Glomerular visceral epithelial cell (primary cell): ENCODE data around the gene SLC5A8.

ENCODE experiments used
- DNase-seq: peaks from one replicate; pipeline ENCODE4 v3.0.0-alpha.2; 2016; ENCODE audit errors: extremely low spot score

Gene SLC5A8, protein sequence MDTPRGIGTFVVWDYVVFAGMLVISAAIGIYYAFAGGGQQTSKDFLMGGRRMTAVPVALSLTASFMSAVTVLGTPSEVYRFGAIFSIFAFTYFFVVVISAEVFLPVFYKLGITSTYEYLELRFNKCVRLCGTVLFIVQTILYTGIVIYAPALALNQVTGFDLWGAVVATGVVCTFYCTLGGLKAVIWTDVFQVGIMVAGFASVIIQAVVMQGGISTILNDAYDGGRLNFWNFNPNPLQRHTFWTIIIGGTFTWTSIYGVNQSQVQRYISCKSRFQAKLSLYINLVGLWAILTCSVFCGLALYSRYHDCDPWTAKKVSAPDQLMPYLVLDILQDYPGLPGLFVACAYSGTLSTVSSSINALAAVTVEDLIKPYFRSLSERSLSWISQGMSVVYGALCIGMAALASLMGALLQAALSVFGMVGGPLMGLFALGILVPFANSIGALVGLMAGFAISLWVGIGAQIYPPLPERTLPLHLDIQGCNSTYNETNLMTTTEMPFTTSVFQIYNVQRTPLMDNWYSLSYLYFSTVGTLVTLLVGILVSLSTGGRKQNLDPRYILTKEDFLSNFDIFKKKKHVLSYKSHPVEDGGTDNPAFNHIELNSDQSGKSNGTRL

DNA sequence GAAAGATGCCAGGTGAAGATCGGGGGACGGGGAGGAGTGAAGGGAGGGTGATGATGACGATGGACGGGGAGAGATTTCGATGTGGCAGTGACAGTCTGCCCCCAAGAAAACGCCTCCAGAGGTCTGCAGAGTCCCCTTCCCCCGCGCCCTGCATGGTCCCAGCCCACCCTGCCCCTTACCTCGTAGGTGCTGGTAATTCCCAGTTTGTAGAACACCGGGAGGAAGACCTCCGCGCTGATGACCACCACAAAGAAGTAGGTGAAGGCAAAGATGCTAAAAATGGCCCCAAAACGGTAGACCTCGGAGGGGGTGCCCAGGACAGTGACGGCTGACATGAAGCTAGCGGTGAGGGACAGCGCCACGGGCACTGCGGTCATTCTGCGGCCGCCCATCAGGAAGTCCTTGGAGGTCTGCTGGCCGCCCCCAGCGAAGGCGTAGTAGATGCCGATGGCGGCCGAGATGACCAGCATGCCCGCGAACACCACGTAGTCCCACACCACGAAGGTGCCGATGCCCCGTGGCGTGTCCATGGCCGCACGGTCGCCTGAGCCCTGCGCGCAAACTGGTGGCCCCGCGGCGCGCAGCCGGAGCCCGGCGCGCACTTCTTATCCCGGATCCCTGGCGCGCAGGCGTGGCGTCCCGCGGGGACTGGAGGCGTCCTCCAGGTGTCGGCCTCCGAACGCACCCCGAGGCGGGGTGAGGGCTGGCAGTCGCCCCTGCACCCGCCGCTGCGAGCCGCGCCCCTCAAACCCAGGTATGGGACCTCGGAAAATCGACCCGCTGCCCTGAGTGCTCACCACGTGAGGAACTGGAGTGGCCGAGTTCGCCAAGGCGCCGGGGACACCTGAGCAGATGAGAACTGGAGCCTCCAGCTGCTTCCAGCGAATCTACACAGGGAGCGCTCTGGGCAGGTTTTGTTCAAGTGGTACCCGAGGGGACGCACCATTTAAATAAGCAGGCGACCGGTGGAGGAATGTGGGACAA, at the start of gene SLC5A8:
SLC5A8 (minus strand) TSS at position 920 of the 984 bp plus-strand sequence; CDS start at position 530, 390 bp downstream.
- no peak for DNase-seq

DNA sequence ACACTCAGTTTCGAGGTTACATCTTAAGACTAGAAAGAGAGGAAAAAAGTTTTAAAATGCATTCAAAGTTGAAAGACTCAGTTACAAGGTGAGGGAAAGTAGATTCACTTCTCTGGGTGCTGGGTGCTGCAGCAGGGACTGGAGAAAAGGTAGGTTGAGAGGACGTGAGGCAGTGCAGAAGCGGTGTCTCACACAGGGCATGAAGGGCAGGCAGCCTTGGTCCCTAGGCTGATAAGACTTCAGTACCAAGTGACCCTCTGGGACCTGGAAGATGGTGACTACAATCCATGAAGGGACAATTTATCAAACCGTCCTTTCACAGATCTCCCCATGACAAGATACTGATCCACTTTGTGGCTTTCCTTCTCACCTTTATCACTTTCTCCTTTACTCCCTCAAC, 47.3 kb upstream of the SLC5A8 start:
- no peak for DNase-seq

DNA sequence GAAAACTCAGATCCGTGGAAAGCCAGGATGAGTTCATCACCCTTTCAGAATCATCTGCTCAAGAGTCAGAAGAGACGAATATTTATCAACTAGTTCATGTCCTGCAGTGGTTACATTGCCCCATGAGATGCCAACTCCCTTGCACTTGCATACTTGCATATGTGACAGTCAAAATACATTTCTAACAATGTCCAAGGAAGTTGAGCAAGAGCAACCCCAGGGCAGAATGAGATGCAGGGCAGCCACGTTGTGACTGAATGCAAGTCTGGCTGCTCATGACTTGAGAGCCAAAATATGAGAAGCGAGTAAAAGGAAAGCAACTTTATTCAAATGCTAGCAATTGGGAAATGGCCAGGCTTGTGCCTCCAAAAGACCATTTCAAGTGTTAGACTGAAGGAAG, 46.2 kb upstream of the SLC5A8 start:
- no peak for DNase-seq

DNA sequence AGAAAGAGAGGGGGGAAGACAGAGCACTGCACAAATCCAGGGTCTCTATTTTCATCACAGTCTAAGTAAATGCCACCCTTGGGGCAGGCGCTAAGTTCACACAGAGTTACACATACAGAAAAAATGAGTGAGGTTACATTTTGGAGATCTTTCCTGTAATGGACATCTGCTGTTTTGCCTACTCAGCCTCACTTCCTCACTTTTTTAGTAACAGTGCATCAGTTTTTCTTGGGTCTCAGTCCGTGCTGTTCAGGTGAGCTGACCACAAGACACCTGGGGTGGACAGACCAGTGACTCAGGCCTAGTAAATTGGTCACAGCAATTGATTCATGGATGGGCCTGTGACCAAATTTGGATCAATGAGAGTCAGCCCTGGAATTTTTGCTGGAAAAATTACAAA, 33.6 kb upstream of the SLC5A8 start:
- no peak for DNase-seq

DNA sequence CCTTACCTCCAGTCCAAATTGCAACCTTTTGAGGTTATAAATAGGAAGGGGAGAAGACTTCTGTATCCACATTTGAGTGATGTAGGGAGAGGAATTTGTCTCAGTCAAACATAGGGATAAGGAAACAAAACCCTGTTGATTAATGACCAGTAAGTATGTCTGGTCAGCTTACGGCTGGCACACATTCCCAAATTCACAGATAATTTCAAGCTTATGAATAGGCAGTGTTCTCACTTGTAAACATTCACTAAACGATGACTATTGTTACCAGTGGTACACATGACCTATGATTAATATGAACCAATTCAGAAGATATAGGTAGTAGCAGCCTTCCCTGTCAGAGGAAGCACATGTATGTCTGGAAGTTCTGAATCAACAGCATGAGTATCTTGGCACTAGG, 33.0 kb upstream of the SLC5A8 start:
- no peak for DNase-seq

DNA sequence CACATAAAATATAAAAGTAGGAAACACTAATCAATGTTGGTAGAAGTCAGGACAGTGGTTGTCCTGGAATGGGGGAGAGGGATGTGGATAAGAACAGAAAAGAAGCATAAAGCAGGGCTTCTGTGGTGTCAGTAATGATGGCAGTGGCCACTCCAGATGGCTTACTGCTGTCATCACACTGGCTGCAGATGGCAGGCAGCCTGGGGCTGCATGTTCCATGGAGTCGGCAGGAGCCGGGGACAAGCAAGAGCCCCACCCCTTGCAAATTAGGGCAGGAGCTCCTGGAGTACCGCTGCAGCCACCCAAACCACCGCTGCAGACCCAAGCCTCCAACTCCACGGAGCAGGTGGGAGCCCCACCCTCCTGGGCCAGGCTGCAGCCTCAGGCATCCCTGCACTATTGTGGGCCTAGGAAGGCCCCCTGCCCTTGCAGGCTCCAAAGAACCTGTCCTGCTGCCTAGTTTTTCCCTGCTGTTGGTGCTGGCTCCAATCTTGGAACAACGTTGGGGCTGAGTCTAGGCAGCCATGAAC, 28.8 kb upstream of the SLC5A8 start:
- DNase-seq = no peak

DNA sequence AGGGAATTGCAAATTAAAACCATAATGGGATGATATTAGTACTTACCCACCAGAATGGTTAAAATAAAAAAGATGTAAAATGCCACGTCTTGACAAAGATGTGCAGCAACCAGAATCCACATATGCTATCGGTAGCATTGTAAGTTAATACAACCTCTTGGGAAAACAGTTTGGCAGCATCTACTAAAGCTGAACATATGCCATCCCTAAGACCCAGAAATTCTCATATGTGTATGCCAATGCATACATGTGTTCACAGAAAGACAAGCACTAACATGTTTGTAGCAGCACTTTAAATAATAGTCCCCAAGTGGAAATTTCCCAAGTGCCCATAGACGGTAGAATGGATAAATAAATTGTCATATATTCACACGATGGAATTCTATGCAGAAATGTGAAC, 28.3 kb upstream of the SLC5A8 start:
- no peak for DNase-seq

DNA sequence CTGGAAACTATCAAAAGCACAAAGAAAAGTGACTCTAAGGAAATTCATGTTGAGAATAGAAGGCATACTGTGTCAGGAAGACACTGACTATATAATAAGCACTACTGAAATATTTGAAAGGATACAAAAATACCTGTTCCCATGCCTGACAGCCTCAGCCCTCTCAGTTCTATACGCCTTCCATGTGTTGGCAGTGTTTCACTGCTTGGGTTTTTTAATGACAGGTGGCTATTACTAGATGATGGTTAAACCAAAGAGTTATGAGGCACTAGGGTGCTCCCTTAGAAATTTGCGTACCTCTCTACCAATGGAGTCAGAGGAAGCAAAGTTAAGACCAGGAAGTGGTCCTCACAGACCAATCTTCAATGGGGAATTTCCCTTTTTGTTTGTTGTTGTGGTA, 25.6 kb upstream of the SLC5A8 start:
- no peak for DNase-seq

DNA sequence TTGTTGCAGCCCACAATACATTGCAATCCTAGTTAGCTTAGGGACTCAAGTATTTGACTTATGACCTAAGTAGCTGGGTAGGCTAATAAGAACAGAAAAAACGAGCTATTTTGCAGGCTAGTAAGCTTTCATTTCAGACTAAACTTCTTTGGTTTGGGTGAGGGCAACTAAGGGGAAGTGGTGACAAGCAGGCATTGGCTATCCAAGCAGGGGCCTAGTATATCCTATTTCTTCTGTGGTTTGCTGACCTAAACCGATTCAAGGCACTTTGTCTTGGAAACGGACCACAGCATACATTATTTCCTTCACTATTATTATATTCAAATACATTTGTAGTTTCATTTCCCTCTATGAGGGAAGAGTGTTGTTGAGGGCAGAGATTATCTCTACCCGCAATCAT, 21.6 kb upstream of the SLC5A8 start:
- DNase-seq = no peak

DNA sequence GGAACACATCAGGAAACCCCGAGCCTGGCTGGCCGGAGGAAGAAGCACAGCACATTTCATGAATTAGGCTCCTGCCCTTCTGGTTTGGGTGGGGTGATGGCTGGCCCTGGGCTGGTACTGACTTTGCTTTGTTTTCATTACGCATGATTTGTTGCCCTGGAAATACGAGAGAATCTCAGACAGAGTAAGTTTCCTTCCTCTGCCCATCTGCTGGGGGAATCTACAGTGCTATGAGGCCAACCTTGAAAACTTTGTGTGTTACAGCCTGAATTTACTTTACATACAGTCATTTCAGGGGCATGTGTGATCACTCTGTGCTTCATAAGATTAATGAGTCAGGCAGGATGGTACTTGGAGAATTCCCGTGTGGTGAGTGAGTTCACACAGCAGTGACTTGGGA, 20.5 kb upstream of the SLC5A8 start:
- peak; percentile 54 for DNase-seq

DNA sequence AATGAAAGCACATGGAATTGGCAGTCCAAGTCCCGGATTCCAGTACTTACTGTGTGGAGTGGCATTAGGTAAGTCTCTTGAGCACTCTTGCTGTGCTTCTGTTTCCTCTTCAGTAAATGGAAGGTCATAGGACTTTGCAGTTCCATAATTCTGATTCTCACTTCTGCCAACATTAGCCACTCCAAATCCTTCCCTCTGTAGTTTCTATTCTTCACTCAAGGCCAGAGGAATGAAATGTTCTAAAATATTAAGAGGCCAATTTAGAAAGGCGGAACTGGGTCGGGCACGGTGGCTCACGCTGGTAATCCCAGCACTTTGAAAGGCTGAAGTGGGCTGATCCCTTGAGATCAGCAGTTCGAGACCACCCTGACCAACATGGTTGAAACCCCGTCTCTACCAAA, 19.8 kb upstream of the SLC5A8 start:
- no peak for DNase-seq

DNA sequence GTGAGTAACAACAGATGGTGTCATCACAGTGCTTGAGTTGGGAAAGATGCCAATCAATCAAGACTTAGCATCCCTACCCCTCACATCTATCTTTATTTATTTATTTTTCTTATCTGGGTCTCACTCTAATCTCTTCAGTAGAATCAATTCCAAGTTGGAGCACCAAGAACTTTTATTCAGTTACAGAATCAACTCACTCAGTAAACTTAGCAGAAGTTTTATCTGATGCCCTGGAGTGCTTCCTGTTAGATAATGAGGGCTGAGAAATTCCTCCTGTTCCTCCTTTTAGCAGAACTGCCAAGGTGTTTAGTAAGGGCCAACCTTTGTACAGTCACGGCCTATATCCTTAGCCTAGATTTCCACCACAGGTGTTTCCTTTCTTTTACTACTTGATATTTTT, 11.3 kb upstream of the SLC5A8 start:
- DNase-seq = no peak

DNA sequence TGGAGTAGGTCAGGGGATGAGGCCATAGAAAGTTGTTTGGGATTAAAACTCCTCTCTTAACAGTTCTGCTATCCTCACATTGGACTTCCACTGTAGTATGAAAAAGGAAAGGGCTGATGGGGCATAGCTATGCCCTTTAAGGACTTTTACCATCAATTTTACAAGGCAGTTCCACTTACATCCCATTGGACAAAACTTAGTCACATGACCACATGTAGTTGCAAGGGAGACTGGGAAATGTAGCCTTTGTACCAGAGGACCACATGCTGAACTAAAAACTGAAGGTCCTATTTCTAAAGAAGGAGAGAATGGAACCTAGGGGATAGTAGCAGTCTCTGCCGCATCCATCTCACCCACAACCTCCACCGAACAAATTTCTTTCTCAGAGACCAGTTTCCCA, 6.8 kb upstream of the SLC5A8 start:
- no peak for DNase-seq

DNA sequence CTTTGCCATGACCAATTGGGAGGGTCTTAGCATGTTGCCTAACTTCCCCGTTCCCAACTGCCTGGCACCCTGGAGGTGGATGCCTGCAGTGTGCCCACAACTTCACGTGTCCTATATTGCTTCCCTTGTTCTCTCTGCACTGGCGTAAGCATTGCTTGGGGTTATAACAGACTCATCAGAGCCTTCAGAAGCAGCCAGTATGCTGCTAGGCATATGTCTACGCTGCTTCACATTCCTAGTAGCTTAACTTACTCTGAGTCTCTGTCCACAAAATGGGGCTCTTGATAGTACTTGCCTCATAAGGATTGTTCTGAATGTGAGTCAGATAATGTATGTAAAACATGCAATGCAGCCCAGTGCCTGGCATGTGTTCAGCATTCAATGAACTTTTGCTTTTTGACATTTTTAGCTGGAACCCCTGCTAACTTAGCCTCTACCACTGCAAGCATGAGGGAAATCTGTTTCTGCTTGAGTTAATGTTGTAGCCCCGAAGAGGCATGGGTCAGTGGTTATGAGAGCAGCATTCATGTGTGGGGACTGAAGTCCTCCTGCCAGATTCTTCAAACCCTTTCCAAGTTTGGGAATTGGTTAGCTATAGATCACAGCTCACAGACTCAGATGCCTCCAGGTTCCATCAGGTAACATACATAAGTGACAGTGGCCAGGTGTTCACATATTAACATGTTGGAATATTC, 2.8 kb downstream of the SLC5A8 start:
- DNase-seq = no peak

DNA sequence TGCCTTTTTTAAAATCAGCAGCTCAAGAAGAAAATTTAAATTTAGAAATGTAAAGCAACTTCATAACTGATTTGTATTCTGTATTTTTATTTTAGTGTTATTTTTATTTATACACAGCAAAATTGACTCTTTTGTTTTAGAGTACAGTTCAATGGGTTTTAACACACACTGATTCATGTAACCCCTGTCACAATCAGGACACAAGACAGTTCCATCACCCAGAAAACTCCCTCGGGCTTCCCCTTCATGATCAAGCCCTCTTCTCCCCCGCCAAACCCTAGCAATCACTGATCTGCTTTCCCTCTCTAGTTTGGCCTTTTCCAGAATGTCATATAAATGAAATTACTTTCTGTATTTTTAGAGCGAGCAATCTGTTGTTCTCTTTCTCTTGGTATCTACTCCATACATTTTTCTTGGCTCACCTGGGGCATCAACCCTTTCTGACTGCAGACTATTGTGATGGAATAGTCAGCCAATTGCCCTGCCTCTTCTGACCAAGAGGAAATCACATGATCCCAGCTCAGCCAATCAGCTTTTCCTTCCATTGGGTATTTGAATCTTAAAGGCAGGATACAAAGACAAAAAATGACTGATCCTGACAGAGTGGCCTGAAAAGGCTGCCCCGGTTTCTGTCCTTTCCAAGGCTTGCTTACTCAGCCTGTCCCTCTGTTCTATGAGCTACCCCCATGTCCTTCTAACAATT, 5.3 kb downstream of the SLC5A8 start:
- DNase-seq = no peak

DNA sequence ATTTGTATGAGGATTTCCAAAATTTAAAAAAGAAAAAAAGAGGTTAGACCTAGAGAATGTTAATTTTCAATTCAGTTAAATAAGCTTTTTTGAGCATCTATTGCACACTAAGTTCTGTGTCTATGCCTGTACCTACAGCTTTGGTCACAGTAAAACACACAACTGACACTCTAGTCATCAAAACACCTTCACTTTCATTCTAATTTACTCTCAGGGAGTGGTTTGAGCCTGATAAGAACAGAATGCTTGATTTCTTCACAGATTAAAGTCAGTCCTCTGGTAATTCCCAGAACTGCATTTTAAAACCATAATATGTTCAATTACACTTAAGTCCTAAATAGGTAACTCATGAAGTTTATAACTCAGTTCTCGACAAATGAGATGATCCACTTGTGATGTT, 9.2 kb downstream of the SLC5A8 start:
- DNase-seq = no peak

DNA sequence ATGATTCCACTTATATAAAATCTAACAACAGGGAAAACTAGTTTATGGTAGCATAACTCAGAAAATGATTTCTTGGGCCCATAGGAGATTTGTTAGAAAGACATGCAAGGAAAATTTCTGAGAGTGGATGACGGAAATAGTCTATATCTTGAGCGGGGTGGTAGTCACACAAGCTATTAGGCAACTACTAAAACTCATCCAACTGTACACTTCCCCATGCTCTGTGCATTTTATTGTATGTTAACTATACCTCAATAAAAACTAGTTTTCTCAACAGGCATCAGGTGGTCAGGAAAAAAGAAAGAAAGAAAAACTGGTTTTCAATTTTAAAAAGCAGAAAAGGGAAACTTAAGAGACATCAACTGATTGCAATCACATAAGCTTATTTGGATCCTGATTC, 9.9 kb downstream of the SLC5A8 start:
- no peak for DNase-seq

DNA sequence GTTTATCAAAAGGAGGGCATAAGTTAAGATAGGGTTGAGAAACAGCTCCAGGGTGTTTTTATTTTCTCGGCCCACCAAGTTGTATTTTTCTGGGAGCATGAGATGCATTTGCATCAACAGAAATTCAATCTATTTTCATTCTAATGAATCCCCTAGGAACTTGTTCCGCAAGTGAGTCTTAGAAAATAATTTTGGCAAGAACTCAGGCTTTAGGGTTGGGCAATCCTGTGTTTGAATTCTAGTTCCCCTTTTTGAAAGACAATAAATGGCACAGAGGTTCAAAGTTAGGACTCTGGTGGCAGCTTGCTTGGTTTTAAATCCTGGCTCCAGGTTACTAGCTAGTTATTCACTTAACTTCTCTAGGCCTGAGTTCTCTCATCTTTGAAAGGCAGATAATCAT, 23.7 kb downstream of the SLC5A8 start:
- DNase-seq = no peak

DNA sequence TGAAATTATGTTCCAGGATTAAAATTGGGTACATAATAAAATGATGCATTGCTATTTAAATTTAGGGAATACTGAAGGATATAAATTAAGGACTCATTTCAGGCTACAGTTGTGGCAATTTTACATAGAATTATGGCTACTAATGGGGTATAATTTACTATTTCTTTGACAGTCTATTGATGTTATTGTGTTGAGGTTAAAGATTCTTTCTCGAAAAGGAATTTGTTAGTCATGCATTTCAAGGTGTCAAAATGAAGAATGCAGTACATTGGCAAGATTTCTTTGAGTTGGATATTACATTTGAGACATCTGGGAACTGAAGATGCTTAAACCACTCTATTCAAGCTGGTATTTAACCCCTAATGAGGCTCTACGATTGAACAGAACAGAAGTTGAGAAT, 28.3 kb downstream of the SLC5A8 start:
- DNase-seq = no peak

DNA sequence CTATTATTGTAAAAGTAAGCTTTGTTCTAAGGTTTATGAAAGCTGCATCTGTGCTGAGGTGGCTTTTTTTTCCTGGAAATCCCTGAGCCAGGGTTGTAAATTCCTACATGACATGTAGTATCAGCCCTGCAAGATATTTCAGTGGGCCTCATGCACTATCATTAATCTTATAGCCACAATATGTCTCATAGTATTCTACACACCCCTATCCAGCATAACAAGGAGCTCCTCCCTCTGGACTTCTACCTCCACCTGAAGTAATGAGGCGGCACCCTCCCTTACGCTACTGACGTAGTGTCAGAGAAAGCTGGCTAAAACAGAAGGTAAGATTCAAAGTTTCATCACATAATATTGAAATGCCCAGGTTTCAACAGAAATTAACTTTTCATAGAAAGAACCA, 35.5 kb downstream of the SLC5A8 start:
- DNase-seq = no peak

DNA sequence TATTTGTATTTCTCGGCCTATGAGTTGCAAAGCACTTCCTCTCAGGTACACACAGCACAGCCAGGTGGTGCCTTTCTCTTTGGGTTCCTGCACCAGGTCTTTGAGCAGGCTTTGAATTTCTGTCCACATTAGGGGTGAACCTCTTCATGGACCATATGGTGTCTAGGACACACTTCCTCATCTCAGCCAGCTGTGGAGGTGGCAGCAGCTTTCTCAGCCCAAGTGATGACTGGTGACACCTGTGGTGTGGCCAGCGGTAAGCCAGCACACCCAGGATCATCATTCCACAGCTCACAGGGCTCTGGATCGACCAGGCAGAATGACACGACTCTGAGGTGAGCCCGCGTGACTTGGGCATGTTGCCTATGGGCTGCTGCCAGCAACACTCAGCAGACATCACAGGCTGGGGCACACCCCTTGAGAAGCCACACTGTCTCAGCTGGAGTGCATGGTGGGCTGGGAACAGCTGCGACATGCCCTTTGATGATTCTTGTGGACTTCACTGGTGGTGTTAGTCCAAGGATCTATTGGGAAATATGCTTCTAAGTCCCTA, 36.8 kb downstream of the SLC5A8 start:
- DNase-seq = no peak
